Loucy (cell line): Measurements from ENCODE around the gene ETHE1.

Experiments used
- H2AFZ ChIP-seq: fragments of 200-600 bp; sonication (generic); 2 replicates; pipeline ENCODE4 v1.6.0; 2016; ENCODE audit warnings: antibody characterized with exemption, mild to moderate bottlenecking, low read length, moderate library complexity
- H3F3A ChIP-seq: fragments of 200-600 bp; 2 replicates; pipeline ENCODE4 v1.6.0; 2016; ENCODE audit warnings: antibody characterized with exemption, low read depth, mild to moderate bottlenecking
- H3K27me3 ChIP-seq: fragments of 200-600 bp; sonication (generic); 2 replicates; pipeline ENCODE4 v1.6.1; 2014; ENCODE audit warnings: low read length, mild to moderate bottlenecking; ENCODE audit not compliant: insufficient read depth, poor library complexity, severe bottlenecking
- H3K36me3 ChIP-seq: fragments of 200-600 bp; sonication (generic); 2 replicates; pipeline ENCODE4 v1.6.1; 2016; ENCODE audit warnings: low read length; ENCODE audit not compliant: insufficient read depth
- H3K4me1 ChIP-seq: fragments of 200-600 bp; sonication (generic); 2 replicates; pipeline ENCODE4 v1.5.1; 2014; ENCODE audit warnings: low read length, mild to moderate bottlenecking; ENCODE audit not compliant: insufficient read depth, poor library complexity, severe bottlenecking
- H3K4me2 ChIP-seq: fragments of 200-600 bp; sonication (generic); 2 replicates; pipeline ENCODE4 v1.6.0; 2014; ENCODE audit warnings: antibody characterized with exemption, low read length, low read depth, mild to moderate bottlenecking; ENCODE audit not compliant: poor library complexity, severe bottlenecking
- H3K4me3 ChIP-seq: fragments of 200-600 bp; sonication (generic); 2 replicates; pipeline ENCODE4 v1.5.1; 2014; ENCODE audit warnings: low read length, mild to moderate bottlenecking, mixed read lengths; ENCODE audit not compliant: poor library complexity, severe bottlenecking
- H3K79me2 ChIP-seq: fragments of 200-600 bp; sonication (generic); 2 replicates; pipeline ENCODE4 v1.6.1; 2014; ENCODE audit warnings: low read length; ENCODE audit not compliant: insufficient read depth
- H3K9ac ChIP-seq: fragments of 200-600 bp; sonication (generic); 2 replicates; pipeline ENCODE4 v1.6.0; 2014; ENCODE audit warnings: mild to moderate bottlenecking, low read depth, low read length, moderate library complexity; ENCODE audit not compliant: poor library complexity, severe bottlenecking
- H3K9me2 ChIP-seq: fragments of 200-600 bp; sonication (generic); replicated peaks from 2 replicates; pipeline ENCODE4 v1.6.1; 2016; ENCODE audit warnings: low read depth, low read length, mixed read lengths
- H3K9me3 ChIP-seq: fragments of 200-600 bp; sonication (generic); 2 replicates; pipeline ENCODE4 v1.6.1; 2014; ENCODE audit warnings: mild to moderate bottlenecking, antibody characterized with exemption, low read length, low read depth; ENCODE audit not compliant: insufficient read depth
- H4K20me1 ChIP-seq: fragments of 200-600 bp; sonication (generic); 2 replicates; pipeline ENCODE4 v1.6.0; 2014; ENCODE audit warnings: antibody characterized with exemption, low read length, mild to moderate bottlenecking; ENCODE audit not compliant: insufficient read depth, poor library complexity, severe bottlenecking
- CTCF ChIP-seq: fragments of 200-600 bp; sonication (generic); conservative IDR thresholded peaks from 2 replicates; pipeline ENCODE4 v1.5.1; 2014; ENCODE audit warnings: mild to moderate bottlenecking, antibody characterized with exemption, low read length
- EZH2phosphoT487 ChIP-seq: fragments of 200-600 bp; IDR thresholded peaks from 2 replicates; pipeline ENCODE4 v1.6.1; 2018; ENCODE audit warnings: antibody characterized with exemption, mild to moderate bottlenecking, moderate library complexity, borderline replicate concordance

Gene ETHE1

GRCh38 chr19:43560687-43561086, 33.7 kb upstream of the ETHE1 start:
- no peaks in the 10 kb centered on the region for H3K9me3 ChIP-seq
- peaks cover 9% of the 10 kb centered on the region; the same call in 1 of the 2 replicates for H3K36me3 ChIP-seq
- peak overlapping the region; percentile 68 for H3K4me2 ChIP-seq
- H3K4me3 ChIP-seq, result no peak overlapping the region
- no peak overlapping the region for H2AFZ ChIP-seq
- H3K4me1 ChIP-seq, result peaks cover 51% of the 10 kb centered on the region
- H3F3A ChIP-seq, result peaks cover 19% of the 10 kb centered on the region
- H3K79me2 ChIP-seq, result peaks cover 36% of the 10 kb centered on the region
- TF ChIP-seq EZH2phosphoT487 (no peak), CTCF (peak; percentile 69)
- H4K20me1 ChIP-seq, result no peaks in the 10 kb centered on the region
- peak overlapping the region; percentile 58 for H3K9ac ChIP-seq
- H3K27me3 ChIP-seq, result no peaks in the 10 kb centered on the region
- H3K9me2 ChIP-seq, result no peaks in the 10 kb centered on the region

- Histone ChIP-seq H3K4me2 (no peak overlapping the region), H3K36me3 (peaks cover 51% of the 10 kb centered on the region; the same call in 1 of the 2 replicates)
Measured at GRCh38 chr19:43555185-43555770, 28.3 kb upstream of the ETHE1 start.

GRCh38 chr19:43554317-43554895, 27.4 kb upstream of the ETHE1 start:
- Histone ChIP-seq H3K27me3 (no peaks in the 10 kb centered on the region), H3K9me3 (no peaks in the 10 kb centered on the region), H3K4me3 (no peak overlapping the region), H4K20me1 (no peaks in the 10 kb centered on the region), H3K4me1 (no peaks in the 10 kb centered on the region), H2AFZ (no peak overlapping the region), H3K4me2 (no peak overlapping the region), H3K9me2 (no peaks in the 10 kb centered on the region), H3F3A (no peaks in the 10 kb centered on the region), H3K9ac (no peak overlapping the region), H3K36me3 (peaks cover 53% of the 10 kb centered on the region; the same call in 1 of the 2 replicates), H3K79me2 (0 out of 2 replicates have a peak, but pooled peaks cover 5% of the 10 kb centered on the region)
- TF ChIP-seq EZH2phosphoT487, result no peak
- TF ChIP-seq CTCF, result no peak

More at GRCh38 chr19:43555185-43555770, 28.3 kb upstream of the ETHE1 start:
- H2AFZ ChIP-seq, result no peak overlapping the region
- H3K4me3 ChIP-seq, result no peak overlapping the region
- peaks cover 6% of the 10 kb centered on the region; the same call in 1 of the 2 replicates for H3K79me2 ChIP-seq
- TF ChIP-seq CTCF (peak; percentile 91), EZH2phosphoT487 (no peak)
- H3K9me3 ChIP-seq, result no peaks in the 10 kb centered on the region
- no peaks in the 10 kb centered on the region for H3F3A ChIP-seq
- no peak overlapping the region for H3K9ac ChIP-seq
- no peaks in the 10 kb centered on the region for H3K27me3 ChIP-seq
- no peaks in the 10 kb centered on the region for H3K9me2 ChIP-seq
- H4K20me1 ChIP-seq, result no peaks in the 10 kb centered on the region
- peaks cover 1% of the 10 kb centered on the region for H3K4me1 ChIP-seq
